ENCODE measurements around the gene ADCY3. TPM values are rescaled to one million over a fixed set of nuclear protein-coding genes. Genes with fewer than 3 reads are reported as not detected.

The ADCY3 gene
- total and polyA plus RNA-seq, 2 of the 13 experiments (the other 11 are each of a cell fraction or from before 2014, with no cell fraction given), result 0.11 to 0.61 TPM

DNA sequence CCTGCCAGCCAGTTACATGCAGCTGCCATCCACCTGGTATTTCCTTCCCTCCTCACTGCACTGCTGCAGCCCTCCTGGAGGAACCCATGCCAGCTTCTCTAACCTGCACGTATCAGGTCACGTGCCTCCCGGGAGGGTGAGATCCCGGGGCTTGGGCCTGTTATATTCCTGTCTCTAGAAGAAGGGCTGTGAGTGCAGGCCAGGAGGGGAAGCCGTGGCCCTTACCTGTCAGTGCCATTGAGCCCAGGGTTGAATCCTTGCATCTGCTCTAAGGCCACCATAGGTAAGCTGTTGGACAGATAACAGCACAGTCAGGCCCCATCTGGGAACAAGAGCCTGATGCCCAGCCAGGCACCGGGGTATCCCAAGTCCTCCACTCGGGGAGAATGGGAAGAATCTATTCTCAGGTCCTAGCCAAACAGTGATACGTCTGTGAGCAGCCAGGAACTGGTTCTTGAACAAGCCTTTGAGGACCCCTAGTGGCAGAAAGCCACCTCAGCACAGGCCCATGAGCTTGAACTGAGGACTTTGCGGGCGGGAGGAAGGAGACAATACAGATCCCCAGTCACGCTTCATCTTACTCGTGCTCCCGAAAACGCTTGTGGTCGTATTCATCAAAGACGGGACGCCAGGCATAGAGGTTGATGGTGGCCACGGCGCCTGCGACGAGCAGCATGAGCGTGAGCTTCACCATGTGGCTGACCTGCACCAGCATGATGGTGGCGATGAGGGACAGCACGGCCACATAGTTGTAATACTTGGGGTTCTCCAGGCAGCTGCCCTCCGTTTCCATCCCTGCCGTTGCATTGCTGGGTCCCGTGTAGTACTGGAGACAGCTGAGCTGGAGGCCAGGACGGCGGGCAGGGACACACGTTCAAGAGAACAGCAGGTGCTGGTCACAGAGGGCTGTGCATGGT lies 92.5 kb downstream of the ADCY3 start (continued):
- no peak for TF ChIP-seq YY1 (IDR thresholded peaks at IDR 0.05; ENCODE audit: insufficient read depth, insufficient replicate concordance, low read depth, low read length)
- TF ChIP-seq ZNF557 (CRISPR knock-in tag; IDR thresholded peaks at IDR 0.05), result no peak
- TF ChIP-seq HIVEP1 (CRISPR knock-in tag; IDR thresholded peaks at IDR 0.05), result no peak
- TF ChIP-seq RAD21 (CRISPR knock-in tag; IDR thresholded peaks at IDR 0.05), result peak; percentile 88
- no peak for TF ChIP-seq ZNF30 (CRISPR knock-in tag; IDR thresholded peaks at IDR 0.05)
- no peak for TF ChIP-seq ZNF18 (CRISPR knock-in tag; IDR thresholded peaks at IDR 0.05; ENCODE audit: insufficient replicate concordance)
- TF ChIP-seq, protein P1, sequence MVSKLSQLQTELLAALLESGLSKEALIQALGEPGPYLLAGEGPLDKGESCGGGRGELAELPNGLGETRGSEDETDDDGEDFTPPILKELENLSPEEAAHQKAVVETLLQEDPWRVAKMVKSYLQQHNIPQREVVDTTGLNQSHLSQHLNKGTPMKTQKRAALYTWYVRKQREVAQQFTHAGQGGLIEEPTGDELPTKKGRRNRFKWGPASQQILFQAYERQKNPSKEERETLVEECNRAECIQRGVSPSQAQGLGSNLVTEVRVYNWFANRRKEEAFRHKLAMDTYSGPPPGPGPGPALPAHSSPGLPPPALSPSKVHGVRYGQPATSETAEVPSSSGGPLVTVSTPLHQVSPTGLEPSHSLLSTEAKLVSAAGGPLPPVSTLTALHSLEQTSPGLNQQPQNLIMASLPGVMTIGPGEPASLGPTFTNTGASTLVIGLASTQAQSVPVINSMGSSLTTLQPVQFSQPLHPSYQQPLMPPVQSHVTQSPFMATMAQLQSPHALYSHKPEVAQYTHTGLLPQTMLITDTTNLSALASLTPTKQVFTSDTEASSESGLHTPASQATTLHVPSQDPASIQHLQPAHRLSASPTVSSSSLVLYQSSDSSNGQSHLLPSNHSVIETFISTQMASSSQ (IDR thresholded peaks at IDR 0.05; ENCODE audit: low read depth), result no peak
- TF ChIP-seq, protein P1 (CRISPR knock-in tag; IDR thresholded peaks at IDR 0.05; ENCODE audit: borderline replicate concordance), result 0 out of 2 replicates have a peak, but pooled peaks have one; percentile 29
- TF ChIP-seq ZSCAN29 (CRISPR knock-in tag; conservative IDR thresholded peaks at IDR 0.05), result no peak; the same call in 1 of the 2 replicates
- 0 out of 2 replicates have a peak, but pooled peaks have one; percentile 57 for TF ChIP-seq ATF6 (CRISPR knock-in tag; conservative IDR thresholded peaks at IDR 0.05)
- peak; percentile 39; the same call in 1 of the 2 replicates for TF ChIP-seq ZSCAN31 (CRISPR knock-in tag; IDR thresholded peaks at IDR 0.05; ENCODE audit: low read depth)
- no peak for TF ChIP-seq TOE1 (CRISPR knock-in tag; IDR thresholded peaks at IDR 0.05)
- TF ChIP-seq HCFC1 (IDR thresholded peaks at IDR 0.05; ENCODE audit: low read depth, low read length), result no peak
- no peak for TF ChIP-seq MYNN (CRISPR knock-in tag; IDR thresholded peaks at IDR 0.05; ENCODE audit: low read depth)
- TF ChIP-seq SOX6 (IDR thresholded peaks at IDR 0.05), result no peak
- peak; percentile 39; the same call in 1 of the 2 replicates for TF ChIP-seq SOX6 (CRISPR knock-in tag; IDR thresholded peaks at IDR 0.05)
- TF ChIP-seq, protein P2, sequence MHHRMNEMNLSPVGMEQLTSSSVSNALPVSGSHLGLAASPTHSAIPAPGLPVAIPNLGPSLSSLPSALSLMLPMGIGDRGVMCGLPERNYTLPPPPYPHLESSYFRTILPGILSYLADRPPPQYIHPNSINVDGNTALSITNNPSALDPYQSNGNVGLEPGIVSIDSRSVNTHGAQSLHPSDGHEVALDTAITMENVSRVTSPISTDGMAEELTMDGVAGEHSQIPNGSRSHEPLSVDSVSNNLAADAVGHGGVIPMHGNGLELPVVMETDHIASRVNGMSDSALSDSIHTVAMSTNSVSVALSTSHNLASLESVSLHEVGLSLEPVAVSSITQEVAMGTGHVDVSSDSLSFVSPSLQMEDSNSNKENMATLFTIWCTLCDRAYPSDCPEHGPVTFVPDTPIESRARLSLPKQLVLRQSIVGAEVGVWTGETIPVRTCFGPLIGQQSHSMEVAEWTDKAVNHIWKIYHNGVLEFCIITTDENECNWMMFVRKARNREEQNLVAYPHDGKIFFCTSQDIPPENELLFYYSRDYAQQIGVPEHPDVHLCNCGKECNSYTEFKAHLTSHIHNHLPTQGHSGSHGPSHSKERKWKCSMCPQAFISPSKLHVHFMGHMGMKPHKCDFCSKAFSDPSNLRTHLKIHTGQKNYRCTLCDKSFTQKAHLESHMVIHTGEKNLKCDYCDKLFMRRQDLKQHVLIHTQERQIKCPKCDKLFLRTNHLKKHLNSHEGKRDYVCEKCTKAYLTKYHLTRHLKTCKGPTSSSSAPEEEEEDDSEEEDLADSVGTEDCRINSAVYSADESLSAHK (CRISPR knock-in tag; IDR thresholded peaks at IDR 0.05; ENCODE audit: borderline replicate concordance), result no peak
- TF ChIP-seq THYN1 (CRISPR knock-in tag; IDR thresholded peaks at IDR 0.05; ENCODE audit: borderline replicate concordance, low read depth), result no peak

Measured in HepG2 (cell line).